HUDEP-2 (cell line): ENCODE measurements around the gene C16orf89.
"Not testable (repeated sequence)": the region's sequence is repeated elsewhere in the genome, so short reads cannot be mapped to it uniquely, and the experiment has no call there.

Experiments used
- DNase-seq, 76 experiments: peaks; one replicate each; lab custom pipeline; 2025; ENCODE audit not compliant: unreplicated experiment in 76 of 76; lab: John Stamatoyannopoulos, UW

Gene C16orf89, protein sequence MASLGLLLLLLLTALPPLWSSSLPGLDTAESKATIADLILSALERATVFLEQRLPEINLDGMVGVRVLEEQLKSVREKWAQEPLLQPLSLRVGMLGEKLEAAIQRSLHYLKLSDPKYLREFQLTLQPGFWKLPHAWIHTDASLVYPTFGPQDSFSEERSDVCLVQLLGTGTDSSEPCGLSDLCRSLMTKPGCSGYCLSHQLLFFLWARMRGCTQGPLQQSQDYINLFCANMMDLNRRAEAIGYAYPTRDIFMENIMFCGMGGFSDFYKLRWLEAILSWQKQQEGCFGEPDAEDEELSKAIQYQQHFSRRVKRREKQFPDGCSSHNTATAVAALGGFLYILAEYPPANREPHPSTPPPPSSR

DNA sequence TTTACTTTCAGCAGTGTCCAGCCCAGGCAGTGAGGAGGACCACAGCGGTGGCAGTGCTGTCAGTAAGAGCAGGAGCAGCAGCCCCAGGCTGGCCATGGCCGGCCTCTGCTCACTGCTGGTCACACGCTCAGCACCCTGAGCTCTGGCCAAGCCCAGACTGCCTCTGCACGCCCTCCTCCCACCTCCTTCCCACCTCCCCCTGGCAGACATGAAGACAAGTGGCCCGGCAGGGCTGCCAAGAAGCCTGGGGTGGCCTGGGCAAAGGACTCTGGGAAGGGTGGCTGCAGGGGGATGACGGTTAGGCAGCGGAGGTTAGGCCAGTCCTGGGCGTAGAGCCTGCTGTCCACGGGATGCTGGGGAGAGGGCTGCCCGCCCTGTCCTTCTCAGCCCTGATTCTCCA is at the start of gene C16orf89:
TSS of gene C16orf89 (minus strand) at position 144 of the 400 bp plus-strand sequence. CDS start at position 96, 48 bp downstream.
- no peak for DNase-seq

DNA sequence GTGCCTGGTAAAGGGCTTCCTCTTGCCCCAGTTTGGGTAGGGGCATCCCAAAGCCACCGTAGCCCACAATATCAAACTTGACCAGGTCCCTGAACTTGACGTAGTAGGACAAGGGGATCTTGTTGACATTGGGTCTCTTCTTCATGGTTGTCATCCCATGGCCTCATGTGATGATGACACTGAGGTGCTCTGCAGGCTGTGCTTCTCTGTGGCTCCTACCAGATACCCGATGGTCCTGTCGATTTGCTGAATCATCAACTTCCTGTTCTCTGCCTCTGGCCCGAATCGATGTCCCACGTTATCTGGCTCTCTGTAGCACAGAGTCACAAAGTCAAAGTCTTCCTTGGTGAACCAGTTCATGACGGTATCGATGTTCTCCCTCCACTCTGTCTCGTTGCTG is 45.2 kb upstream of the C16orf89 start:
- DNase-seq = peak in 10 of 76 experiments; percentile 2 to 33 (median 8)

DNA sequence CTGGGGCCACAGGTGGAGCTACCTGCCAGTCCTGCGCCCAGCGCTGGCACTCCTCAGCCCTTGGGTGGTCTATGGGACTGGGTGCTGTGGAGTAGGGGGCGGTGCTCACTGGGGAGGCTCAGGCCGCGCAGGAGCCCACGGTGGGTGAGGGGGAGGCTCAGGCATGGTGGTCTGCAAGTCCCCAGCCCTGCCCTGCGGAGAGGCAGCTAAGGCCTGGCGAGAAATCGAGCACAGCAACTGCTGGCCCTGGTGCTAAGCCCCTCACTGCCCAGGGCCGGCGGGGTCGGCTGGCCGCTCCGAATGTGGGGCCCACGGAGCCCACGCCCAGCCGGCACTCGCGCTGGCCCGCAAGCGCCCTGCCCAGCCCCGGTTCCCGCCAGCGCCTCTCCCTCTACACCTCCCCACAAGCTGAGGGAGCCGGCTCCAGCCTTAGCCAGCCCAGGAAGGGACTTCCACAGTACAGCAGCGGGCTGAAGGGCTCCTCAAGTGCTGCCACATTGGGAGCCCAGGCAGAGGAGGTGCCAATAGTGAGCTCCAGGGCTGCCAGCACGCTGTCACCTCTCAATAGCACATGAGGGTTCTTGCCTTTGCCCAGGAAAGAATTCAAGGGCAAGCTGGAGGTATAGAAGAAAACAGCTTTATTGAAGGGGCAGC is 42.9 kb upstream of the C16orf89 start:
- DNase-seq = no peak

DNA sequence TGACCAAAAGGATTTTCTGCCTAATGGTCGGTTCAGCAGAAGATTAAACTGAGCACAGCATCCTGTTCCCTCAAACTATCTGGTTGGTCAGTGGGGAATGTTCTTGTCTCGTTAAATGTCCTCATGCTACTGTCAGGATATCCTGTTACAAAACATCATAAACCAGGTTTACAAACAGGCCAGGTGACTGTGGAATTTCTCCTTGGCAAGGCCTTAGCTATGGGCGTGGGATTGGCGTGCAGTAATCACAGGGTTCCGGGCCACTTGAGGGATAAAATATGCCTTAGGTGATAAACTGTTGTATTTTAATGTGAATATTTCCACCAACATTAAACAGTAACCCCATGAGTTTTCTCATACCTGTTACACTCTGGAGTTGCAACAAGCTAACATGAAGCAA is 39.3 kb upstream of the C16orf89 start:
- DNase-seq = not testable (repeated sequence)

DNA sequence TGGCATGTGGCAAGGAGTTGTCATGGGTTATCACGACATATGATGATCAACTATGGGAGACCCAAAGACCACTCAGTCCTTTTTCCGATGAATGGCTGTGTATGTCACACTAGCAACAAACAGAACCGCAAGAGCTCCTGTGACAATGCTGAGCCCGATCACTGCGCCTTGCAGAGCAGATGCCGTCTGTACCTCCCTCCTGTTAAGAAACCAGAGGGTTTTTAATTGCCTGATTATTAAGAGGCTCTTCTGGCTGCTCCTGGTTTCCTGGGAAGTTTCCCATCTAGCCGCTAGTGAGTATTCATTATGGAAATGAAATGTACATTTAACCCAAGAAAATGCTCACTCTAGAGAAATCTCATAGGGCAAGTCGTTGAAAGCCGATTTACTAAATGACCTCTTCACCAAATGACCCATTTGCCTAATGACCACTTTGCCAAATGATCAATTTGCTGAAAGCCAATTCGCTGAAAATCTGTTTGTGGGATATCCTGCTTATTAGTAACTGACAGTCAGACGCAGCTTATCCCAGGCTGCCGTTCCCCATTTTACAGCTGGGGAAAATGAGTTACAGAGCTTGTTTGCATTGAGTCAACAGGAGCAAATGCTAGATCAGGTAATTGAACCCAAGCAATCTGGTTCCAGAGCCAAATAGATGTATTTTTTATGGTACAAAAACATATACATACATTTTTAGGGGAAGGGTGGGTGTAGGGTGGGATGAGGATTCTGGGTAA is 37.7 kb upstream of the C16orf89 start:
- not testable (repeated sequence) for DNase-seq

- not testable (repeated sequence) for DNase-seq
These were observed 33.4 kb upstream of the C16orf89 start for GRCh38 chr16:5099174-5099573.

GRCh38 chr16:5098221-5099159 is 32.7 kb upstream of the C16orf89 start:
- DNase-seq = peak in 39 of 76 experiments; percentile 3 to 74 (median 34)

- peak; percentile 38 to 100 (median 98) for DNase-seq
These were observed 31.9 kb upstream of the C16orf89 start, which contains the start of gene EEF2KMT for GRCh38 chr16:5097470-5098220. TSS of gene EEF2KMT (minus strand) at chr16:5097795. CDS start at chr16:5097739, 56 bp downstream.

GRCh38 chr16:5097061-5097469 is 31.3 kb upstream of the C16orf89 start:
- DNase-seq = peak in 25 of 76 experiments; percentile 5 to 44 (median 21)

DNA sequence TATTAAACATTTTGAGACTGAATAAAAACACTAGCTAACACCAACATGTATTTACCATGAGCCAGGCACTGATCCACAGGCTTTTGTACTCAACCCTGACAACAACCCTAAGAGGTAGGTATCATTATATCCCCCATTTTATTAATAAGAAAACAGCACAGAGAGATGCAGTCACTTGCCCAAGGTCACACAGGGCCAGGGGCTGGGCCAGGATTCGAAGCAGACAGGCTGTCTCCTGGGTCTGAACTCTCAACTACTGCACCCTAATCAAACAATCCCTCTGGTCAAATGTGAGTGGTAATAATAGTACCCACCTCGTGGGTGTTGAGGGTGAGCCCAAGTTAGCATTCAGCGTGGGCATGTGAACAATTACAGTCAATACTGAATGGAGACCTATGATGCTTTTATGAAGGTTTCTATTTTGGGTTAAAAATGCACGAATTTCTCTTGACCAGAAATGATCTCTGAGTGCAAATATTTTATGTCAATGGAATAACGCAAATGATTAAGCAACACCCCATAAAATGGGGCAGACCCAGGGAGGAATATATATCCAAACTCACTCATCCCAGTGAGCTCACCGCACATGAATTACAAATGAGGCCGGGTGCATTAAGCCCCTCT is 30.8 kb upstream of the C16orf89 start:
- not testable (repeated sequence) for DNase-seq

DNA sequence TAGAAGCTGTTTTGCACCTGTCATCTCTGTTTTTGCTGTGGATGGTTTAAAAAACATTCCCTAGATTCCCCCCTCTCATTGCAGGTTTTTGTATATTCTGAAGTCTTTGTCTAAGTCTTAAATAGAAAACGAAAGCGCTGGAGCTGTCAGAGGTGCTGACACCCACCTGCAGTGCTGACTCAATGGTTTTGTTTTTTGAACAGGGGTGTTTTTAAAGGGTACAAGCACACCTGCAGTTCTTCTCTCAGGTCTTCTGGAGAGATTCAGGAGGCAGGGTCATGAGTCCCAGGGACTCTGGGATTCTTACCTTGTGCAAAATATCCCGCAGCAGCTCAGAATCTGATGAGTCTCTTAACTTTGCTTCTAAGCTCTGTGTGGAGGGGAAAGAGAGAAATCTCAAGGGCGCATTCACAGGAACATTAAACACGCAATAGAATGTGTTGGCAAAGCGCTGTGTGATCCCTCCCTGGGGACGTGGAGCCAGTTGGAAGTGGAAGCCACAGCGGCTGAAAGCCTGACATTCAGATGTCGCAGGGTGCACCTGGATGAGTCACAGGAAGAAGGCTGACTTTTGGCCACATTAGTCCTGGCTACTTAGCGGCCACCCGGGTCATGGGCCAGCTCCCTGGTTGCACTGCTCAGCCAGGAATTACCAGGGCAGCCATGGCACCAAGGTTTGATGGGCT is 29.5 kb upstream of the C16orf89 start:
- not testable (repeated sequence) for DNase-seq

- not testable (repeated sequence) for DNase-seq
These were observed 28.0 kb upstream of the C16orf89 start for GRCh38 chr16:5093746-5094145.

- DNase-seq = not testable (repeated sequence)
These were observed 27.3 kb upstream of the C16orf89 start for GRCh38 chr16:5093081-5093480.

DNA sequence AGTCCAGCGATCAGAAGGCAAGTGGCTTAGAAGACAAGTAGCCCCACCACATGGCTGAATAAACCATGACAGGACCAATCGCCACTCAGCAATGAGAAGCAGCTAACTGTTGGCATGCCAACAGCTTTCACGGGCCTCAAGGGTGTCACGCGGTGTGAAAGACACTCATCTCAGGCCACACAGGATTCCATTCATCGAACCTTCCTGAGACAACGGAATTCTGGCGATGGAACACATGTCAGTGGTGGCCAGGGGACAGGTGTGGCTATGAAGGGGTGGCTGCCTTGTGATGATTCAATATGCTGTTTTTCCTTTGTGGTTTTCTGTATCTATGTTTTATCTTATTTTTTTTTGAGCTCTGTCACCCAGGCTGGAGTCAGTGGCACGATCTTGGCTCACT is 24.8 kb upstream of the C16orf89 start:
- not testable (repeated sequence) for DNase-seq

DNA sequence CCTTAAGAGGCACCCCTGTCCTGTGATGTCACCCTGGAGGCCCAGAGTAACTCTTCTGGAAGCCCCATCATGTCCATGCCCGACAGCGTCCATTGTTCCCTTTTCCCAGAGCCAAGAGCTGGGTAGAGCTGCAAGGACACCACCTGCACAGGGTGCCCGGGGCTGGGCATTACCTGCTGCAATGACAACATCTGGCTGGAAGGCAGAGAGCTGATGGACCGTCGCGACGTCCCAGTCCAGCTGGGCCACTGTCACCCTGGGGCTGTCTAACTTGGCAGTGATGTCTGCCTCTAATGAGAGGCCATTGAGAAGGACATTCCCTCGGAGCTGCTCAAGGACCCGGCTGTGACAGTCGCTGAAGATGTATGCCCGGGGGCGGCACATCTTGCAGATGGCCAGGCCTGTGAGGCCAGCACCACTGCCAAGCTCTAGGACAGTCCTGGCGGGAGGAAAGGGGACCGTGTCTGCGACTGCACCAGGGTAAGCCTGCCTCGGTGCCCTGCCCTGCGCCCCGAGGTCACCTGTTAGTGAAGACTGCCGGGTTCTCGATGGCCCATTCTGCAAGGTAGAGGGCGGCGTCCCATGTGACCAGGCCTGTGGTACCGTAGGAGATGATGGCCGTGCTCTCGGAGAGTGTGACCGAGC is 24.3 kb upstream of the C16orf89 start:
- not testable (repeated sequence) for DNase-seq

DNA sequence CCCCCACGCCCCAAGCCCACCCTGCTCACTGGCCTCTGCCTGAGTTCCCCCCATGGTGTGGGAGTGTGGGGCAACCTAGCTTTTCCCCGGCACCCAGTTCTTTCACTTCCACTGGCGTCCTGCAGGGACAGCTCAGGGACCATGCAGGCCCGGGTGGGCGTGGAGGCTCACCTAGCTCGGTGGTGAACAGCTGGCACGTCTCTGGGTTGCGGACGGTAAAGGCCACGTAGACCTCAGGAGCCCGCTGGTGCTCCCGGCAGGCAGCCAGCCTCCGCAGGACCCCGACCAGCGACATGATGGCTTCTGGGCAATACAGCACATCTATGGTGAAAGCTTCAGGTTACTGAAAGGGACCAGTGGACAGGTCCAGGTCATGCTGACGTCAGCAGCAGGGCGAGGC is 23.2 kb upstream of the C16orf89 start:
- not testable (repeated sequence) for DNase-seq

GRCh38 chr16:5088086-5088790 is 22.5 kb upstream of the C16orf89 start:
- DNase-seq = not testable (repeated sequence)
